GM13977 (cell line): ENCODE data around the gene MEOX2.

Experiments used
- DNase-seq: peaks from one replicate; pipeline ENCODE4 v3.0.0; 2012; ENCODE audit warnings: low spot score
- in situ Hi-C: fragments of 300-500 bp; cut with MboI; formaldehyde crosslinking; loops from one replicate; pipeline ENCODE4 v1.12.0; 2022; ENCODE audit warnings: low sequenced_read_pairs, low pct_unique_long_range_greater_than_20kb, mixed read lengths, inconsistent platforms; ENCODE audit not compliant: unreplicated experiment
- TF ChIP-seq, protein P1 (sequence below): IDR thresholded peaks from 2 replicates; pipeline ENCODE4 v1.5.1; 2012; ENCODE audit warnings: mild to moderate bottlenecking, control low read depth; ENCODE audit not compliant: insufficient read depth; ENCODE audit errors: extremely low read depth, missing control alignments

MEOX2 gene

GRCh38 chr7:15602236-15602635 lies 84.2 kb downstream of the MEOX2 start:
- no peak for DNase-seq

GRCh38 chr7:15601175-15601574 lies 85.3 kb downstream of the MEOX2 start:
- in situ Hi-C loops: no loop called here
- DNase-seq: no peak
- TF ChIP-seq, protein P1, sequence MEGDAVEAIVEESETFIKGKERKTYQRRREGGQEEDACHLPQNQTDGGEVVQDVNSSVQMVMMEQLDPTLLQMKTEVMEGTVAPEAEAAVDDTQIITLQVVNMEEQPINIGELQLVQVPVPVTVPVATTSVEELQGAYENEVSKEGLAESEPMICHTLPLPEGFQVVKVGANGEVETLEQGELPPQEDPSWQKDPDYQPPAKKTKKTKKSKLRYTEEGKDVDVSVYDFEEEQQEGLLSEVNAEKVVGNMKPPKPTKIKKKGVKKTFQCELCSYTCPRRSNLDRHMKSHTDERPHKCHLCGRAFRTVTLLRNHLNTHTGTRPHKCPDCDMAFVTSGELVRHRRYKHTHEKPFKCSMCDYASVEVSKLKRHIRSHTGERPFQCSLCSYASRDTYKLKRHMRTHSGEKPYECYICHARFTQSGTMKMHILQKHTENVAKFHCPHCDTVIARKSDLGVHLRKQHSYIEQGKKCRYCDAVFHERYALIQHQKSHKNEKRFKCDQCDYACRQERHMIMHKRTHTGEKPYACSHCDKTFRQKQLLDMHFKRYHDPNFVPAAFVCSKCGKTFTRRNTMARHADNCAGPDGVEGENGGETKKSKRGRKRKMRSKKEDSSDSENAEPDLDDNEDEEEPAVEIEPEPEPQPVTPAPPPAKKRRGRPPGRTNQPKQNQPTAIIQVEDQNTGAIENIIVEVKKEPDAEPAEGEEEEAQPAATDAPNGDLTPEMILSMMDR: no peak

More at GRCh38 chr7:15602236-15602635, 84.2 kb downstream of the MEOX2 start:
- in situ Hi-C loops: no loop called here
- TF ChIP-seq, protein P1: no peak

GRCh38 chr7:15600298-15600697 lies 86.2 kb downstream of the MEOX2 start:
- in situ Hi-C loops: no loop called here
- TF ChIP-seq, protein P1: no peak
- no peak for DNase-seq

DNA sequence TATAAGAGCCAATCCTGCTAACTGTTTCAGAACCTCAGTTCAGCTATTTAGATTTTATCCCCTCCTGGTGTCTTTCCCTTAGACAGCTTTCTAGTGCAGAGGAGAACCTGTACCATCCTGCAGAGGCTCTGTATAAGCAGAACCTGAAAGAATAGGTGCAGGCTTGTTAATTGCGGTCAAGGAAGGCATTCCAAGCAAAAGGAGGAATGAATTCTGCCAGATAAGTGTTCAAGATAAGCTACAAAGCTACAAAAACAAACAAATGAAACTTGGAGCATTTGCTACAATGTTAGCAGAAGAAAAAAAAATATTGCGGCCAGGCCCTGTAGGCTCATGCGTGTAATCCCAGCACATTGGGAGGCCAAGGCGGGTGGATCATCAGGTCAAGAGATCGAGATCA lies 92.0 kb downstream of the MEOX2 start:
- no peak for DNase-seq
- in situ Hi-C loops: no loop called here
- TF ChIP-seq, protein P1: no peak

DNA sequence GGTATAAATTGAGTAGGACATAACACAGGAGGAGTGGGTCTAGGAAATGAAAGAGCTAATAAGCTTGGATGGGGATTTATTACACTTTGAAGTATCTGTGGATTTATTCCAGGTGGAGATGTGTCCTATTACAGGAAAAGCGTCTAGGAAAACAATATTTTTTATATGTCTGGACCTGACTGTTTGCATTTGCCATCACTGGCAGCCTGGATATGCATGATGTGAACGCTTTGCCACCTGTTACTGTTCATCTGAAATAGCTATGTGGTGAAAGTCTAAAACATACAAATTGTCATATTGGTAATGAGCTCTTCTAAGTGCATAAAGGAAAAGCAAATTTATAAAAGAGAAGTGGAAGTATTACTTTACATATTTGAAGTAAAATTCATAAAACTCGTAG lies 93.1 kb downstream of the MEOX2 start:
- DNase-seq: no peak
- in situ Hi-C loops: no loop called here
- TF ChIP-seq, protein P1: no peak

- no peak for DNase-seq
- TF ChIP-seq, protein P1: no peak
- in situ Hi-C loops: no loop called here
These were observed 100.2 kb downstream of the MEOX2 start for GRCh38 chr7:15586266-15586665.

GRCh38 chr7:15584575-15584974 lies 101.9 kb downstream of the MEOX2 start:
- in situ Hi-C loops: no loop called here
- TF ChIP-seq, protein P1: no peak
- no peak for DNase-seq
